ENCODE data around the gene PPFIBP2.

DNA sequence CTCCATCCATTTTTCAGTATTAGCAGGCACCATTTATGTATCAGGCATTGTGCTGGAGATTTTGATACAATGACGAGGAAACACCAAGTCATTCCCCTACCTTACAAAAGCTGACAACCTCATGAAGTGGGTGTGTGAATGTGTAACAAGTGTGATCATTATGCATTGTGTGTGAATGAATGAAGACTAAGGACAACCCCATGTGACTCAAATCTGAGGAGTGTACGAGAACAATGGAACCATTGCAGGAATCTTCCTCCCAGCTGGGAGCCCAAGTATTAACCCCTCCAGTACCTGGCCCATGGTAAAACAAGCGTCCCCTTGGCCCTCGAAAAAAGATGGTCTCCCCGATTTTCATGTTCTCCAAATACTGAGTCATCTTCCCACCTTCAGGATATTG, 155.1 kb downstream of the PPFIBP2 start:
- TF ChIP-seq EP300 (IDR thresholded peaks at IDR 0.05) = no peak
- TF ChIP-seq POLR2A (IDR thresholded peaks at IDR 0.05) = no peak
- TF ChIP-seq, protein P1, sequence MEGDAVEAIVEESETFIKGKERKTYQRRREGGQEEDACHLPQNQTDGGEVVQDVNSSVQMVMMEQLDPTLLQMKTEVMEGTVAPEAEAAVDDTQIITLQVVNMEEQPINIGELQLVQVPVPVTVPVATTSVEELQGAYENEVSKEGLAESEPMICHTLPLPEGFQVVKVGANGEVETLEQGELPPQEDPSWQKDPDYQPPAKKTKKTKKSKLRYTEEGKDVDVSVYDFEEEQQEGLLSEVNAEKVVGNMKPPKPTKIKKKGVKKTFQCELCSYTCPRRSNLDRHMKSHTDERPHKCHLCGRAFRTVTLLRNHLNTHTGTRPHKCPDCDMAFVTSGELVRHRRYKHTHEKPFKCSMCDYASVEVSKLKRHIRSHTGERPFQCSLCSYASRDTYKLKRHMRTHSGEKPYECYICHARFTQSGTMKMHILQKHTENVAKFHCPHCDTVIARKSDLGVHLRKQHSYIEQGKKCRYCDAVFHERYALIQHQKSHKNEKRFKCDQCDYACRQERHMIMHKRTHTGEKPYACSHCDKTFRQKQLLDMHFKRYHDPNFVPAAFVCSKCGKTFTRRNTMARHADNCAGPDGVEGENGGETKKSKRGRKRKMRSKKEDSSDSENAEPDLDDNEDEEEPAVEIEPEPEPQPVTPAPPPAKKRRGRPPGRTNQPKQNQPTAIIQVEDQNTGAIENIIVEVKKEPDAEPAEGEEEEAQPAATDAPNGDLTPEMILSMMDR (IDR thresholded peaks at IDR 0.05) = no peak
- TF ChIP-seq POLR2AphosphoS5 (IDR thresholded peaks at IDR 0.05) = no peak
